ENCODE data around the gene ZNF423.

Gene ZNF423

GRCh38 chr16:49744244-49745220 lies 111.4 kb downstream of the ZNF423 start:
- TF ChIP-seq GATA2 (IDR thresholded peaks at IDR 0.05; ENCODE audit: low read depth, low read length) (peak; percentile 76), GATA3 (IDR thresholded peaks at IDR 0.05; ENCODE audit: low read depth, low read length) (no peak)

- TF ChIP-seq GATA2 (IDR thresholded peaks at IDR 0.05; ENCODE audit: low read depth, low read length) (no peak), GATA3 (IDR thresholded peaks at IDR 0.05; ENCODE audit: low read depth, low read length) (no peak)
These were observed 112.3 kb downstream of the ZNF423 start for GRCh38 chr16:49743658-49744057.

- TF ChIP-seq GATA2 (IDR thresholded peaks at IDR 0.05; ENCODE audit: low read depth, low read length) (no peak), GATA3 (IDR thresholded peaks at IDR 0.05; ENCODE audit: low read depth, low read length) (no peak)
These were observed 112.8 kb downstream of the ZNF423 start for GRCh38 chr16:49743203-49743464.

GRCh38 chr16:49742428-49743202 lies 113.3 kb downstream of the ZNF423 start:
- TF ChIP-seq GATA3 (IDR thresholded peaks at IDR 0.05; ENCODE audit: low read depth, low read length): no peak
- TF ChIP-seq GATA2 (IDR thresholded peaks at IDR 0.05; ENCODE audit: low read depth, low read length): no peak

- TF ChIP-seq GATA3 (IDR thresholded peaks at IDR 0.05; ENCODE audit: low read depth, low read length) (no peak), GATA2 (IDR thresholded peaks at IDR 0.05; ENCODE audit: low read depth, low read length) (no peak)
These were observed 115.7 kb downstream of the ZNF423 start for GRCh38 chr16:49740256-49740655.

- TF ChIP-seq GATA3 (IDR thresholded peaks at IDR 0.05; ENCODE audit: low read depth, low read length): no peak
- no peak for TF ChIP-seq GATA2 (IDR thresholded peaks at IDR 0.05; ENCODE audit: low read depth, low read length)
These were observed 116.5 kb downstream of the ZNF423 start for GRCh38 chr16:49739381-49739780.

GRCh38 chr16:49738832-49739231 lies 117.1 kb downstream of the ZNF423 start:
- no peak for TF ChIP-seq GATA3 (IDR thresholded peaks at IDR 0.05; ENCODE audit: low read depth, low read length)
- TF ChIP-seq GATA2 (IDR thresholded peaks at IDR 0.05; ENCODE audit: low read depth, low read length): no peak

- TF ChIP-seq GATA2 (IDR thresholded peaks at IDR 0.05; ENCODE audit: low read depth, low read length) (no peak), GATA3 (IDR thresholded peaks at IDR 0.05; ENCODE audit: low read depth, low read length) (no peak)
These were observed 117.9 kb downstream of the ZNF423 start for GRCh38 chr16:49738001-49738400.

- TF ChIP-seq GATA3 (IDR thresholded peaks at IDR 0.05; ENCODE audit: low read depth, low read length) (no peak), GATA2 (IDR thresholded peaks at IDR 0.05; ENCODE audit: low read depth, low read length) (no peak)
These were observed 118.4 kb downstream of the ZNF423 start for GRCh38 chr16:49737541-49737940.

GRCh38 chr16:49734331-49734730 lies 121.6 kb downstream of the ZNF423 start:
- TF ChIP-seq GATA2 (IDR thresholded peaks at IDR 0.05; ENCODE audit: low read depth, low read length) (no peak), GATA3 (IDR thresholded peaks at IDR 0.05; ENCODE audit: low read depth, low read length) (no peak)

- TF ChIP-seq GATA3 (IDR thresholded peaks at IDR 0.05; ENCODE audit: low read depth, low read length): no peak
- TF ChIP-seq GATA2 (IDR thresholded peaks at IDR 0.05; ENCODE audit: low read depth, low read length): no peak
These were observed 122.5 kb downstream of the ZNF423 start for GRCh38 chr16:49733313-49734009.

GRCh38 chr16:49731911-49732310 lies 124.0 kb downstream of the ZNF423 start:
- TF ChIP-seq GATA3 (IDR thresholded peaks at IDR 0.05; ENCODE audit: low read depth, low read length): no peak
- no peak for TF ChIP-seq GATA2 (IDR thresholded peaks at IDR 0.05; ENCODE audit: low read depth, low read length)

- TF ChIP-seq GATA2 (IDR thresholded peaks at IDR 0.05; ENCODE audit: low read depth, low read length) (no peak), GATA3 (IDR thresholded peaks at IDR 0.05; ENCODE audit: low read depth, low read length) (no peak)
These were observed 125.1 kb downstream of the ZNF423 start for GRCh38 chr16:49730772-49731171.

- TF ChIP-seq GATA3 (IDR thresholded peaks at IDR 0.05; ENCODE audit: low read depth, low read length): no peak
- TF ChIP-seq GATA2 (IDR thresholded peaks at IDR 0.05; ENCODE audit: low read depth, low read length): no peak
These were observed 128.3 kb downstream of the ZNF423 start for GRCh38 chr16:49727611-49728010.

Data from SH-SY5Y (cell line).